SU-DHL-6 (cell line): ENCODE data around the gene FOXN3.

Experiments
- H2AFZ ChIP-seq: fragments of 200-600 bp; sonication (generic); 2 replicates; pipeline ENCODE4 v1.6.1; 2014; ENCODE audit warnings: low read depth, mild to moderate bottlenecking, moderate library complexity, mixed read lengths, antibody characterized with exemption, low read length; ENCODE audit not compliant: severe bottlenecking
- H3F3A ChIP-seq: fragments of 200-600 bp; shearing (Covaris generic); 2 replicates; pipeline ENCODE4 v1.6.0; 2016; ENCODE audit warnings: antibody characterized with exemption, mild to moderate bottlenecking; ENCODE audit not compliant: insufficient read depth
- H3K27ac ChIP-seq: fragments of 200-600 bp; sonication (generic); 2 replicates; pipeline ENCODE4 v1.5.1; 2016; ENCODE audit warnings: low read depth, mild to moderate bottlenecking, low read length, moderate library complexity, mixed read lengths
- H3K27me3 ChIP-seq: fragments of 200-600 bp; sonication (generic), shearing (Covaris generic); 2 replicates; pipeline ENCODE4 v1.6.0; 2014; ENCODE audit warnings: mild to moderate bottlenecking, low read length
- H3K36me3 ChIP-seq: fragments of 200-600 bp; sonication (generic); 2 replicates; pipeline ENCODE4 v1.6.1; 2014; ENCODE audit warnings: mild to moderate bottlenecking, low read length, mixed read lengths
- H3K4me2 ChIP-seq: fragments of 300-600, 200-600 bp; shearing (Covaris generic), sonication (generic); 2 replicates; pipeline ENCODE4 v1.6.0; 2014; ENCODE audit warnings: low read length, low read depth, mild to moderate bottlenecking; ENCODE audit not compliant: poor library complexity, severe bottlenecking
- H3K4me3 ChIP-seq: fragments of 200-600 bp; sonication (generic); 2 replicates; pipeline ENCODE4 v1.5.1; 2014; ENCODE audit warnings: antibody characterized with exemption, low read length, mild to moderate bottlenecking, mixed read lengths; ENCODE audit not compliant: insufficient read depth, poor library complexity, severe bottlenecking
- H3K79me2 ChIP-seq: fragments of 200-600 bp; sonication (generic); 2 replicates; pipeline ENCODE4 v1.6.1; 2014; ENCODE audit warnings: mild to moderate bottlenecking, low read length, moderate library complexity; ENCODE audit not compliant: insufficient read depth
- H3K9ac ChIP-seq: fragments of 200-600 bp; sonication (generic); 2 replicates; pipeline ENCODE4 v1.7.0; 2014; ENCODE audit warnings: mild to moderate bottlenecking, low read length
- H3K9me2 ChIP-seq: fragments of 200-600 bp; sonication (generic); replicated peaks from 2 replicates; pipeline ENCODE4 v1.6.1; 2014; ENCODE audit warnings: low read length; ENCODE audit not compliant: insufficient read depth
- H3K9me3 ChIP-seq: fragments of 200-600 bp; sonication (generic); 2 replicates; pipeline ENCODE4 v1.6.1; 2014; ENCODE audit warnings: low read length, mixed read lengths; ENCODE audit not compliant: insufficient read depth
- H4K20me1 ChIP-seq: fragments of 200-600 bp; sonication (generic); 2 replicates; pipeline ENCODE4 v1.6.1; 2014; ENCODE audit warnings: low read depth, mild to moderate bottlenecking, antibody characterized with exemption, low read length, moderate library complexity, mixed read lengths
- EZH2phosphoT487 ChIP-seq: fragments of 200-600 bp; sonication (generic), shearing (Covaris generic); conservative IDR thresholded peaks from 2 replicates; pipeline ENCODE4 v1.6.1; 2018; ENCODE audit warnings: mild to moderate bottlenecking, antibody characterized with exemption, low read length, moderate library complexity, mixed read lengths
- TF ChIP-seq, protein P1 (sequence below): fragments of 200-600 bp; sonication (generic); IDR thresholded peaks from one replicate; pipeline ENCODE4 v1.5.1; 2017; ENCODE audit warnings: antibody characterized with exemption, mild to moderate bottlenecking, low read length, moderate library complexity; ENCODE audit not compliant: insufficient read depth, poor library complexity, severe bottlenecking

Gene FOXN3

DNA sequence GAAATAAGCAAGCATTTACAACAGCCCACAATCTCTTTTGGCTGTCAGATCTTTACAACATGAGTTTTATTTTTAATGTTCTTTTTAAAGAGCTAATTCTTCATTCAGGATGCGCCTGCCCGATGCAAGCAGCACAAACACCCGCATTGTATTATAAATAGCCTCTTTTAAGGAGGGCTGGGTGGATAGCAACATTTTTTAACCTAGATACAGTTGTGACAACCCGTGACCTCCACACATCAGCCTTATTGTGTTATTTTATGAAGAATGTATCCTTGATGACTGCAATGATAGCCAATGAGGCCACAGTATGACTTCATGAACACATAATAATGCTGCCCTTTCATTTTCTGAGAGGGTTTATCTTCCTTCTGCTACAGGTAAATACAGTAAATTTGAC, 173.7 kb downstream of the FOXN3 start:
- no peaks in the 10 kb centered on the region for H3K9me3 ChIP-seq
- H3F3A ChIP-seq: no peaks in the 10 kb centered on the region
- H3K79me2 ChIP-seq: peaks cover 44% of the 10 kb centered on the region
- H3K27ac ChIP-seq: no peak overlapping the region
- H3K4me2 ChIP-seq: no peak overlapping the region
- no peak overlapping the region for H3K9ac ChIP-seq
- H2AFZ ChIP-seq: no peak overlapping the region
- no peaks in the 10 kb centered on the region for H3K27me3 ChIP-seq
- H3K4me3 ChIP-seq: no peak overlapping the region
- no peaks in the 10 kb centered on the region for H4K20me1 ChIP-seq
- TF ChIP-seq EZH2phosphoT487: no peak
- TF ChIP-seq, protein P1, sequence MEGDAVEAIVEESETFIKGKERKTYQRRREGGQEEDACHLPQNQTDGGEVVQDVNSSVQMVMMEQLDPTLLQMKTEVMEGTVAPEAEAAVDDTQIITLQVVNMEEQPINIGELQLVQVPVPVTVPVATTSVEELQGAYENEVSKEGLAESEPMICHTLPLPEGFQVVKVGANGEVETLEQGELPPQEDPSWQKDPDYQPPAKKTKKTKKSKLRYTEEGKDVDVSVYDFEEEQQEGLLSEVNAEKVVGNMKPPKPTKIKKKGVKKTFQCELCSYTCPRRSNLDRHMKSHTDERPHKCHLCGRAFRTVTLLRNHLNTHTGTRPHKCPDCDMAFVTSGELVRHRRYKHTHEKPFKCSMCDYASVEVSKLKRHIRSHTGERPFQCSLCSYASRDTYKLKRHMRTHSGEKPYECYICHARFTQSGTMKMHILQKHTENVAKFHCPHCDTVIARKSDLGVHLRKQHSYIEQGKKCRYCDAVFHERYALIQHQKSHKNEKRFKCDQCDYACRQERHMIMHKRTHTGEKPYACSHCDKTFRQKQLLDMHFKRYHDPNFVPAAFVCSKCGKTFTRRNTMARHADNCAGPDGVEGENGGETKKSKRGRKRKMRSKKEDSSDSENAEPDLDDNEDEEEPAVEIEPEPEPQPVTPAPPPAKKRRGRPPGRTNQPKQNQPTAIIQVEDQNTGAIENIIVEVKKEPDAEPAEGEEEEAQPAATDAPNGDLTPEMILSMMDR: no peak
- no peaks in the 10 kb centered on the region for H3K36me3 ChIP-seq
- H3K9me2 ChIP-seq: no peaks in the 10 kb centered on the region

DNA sequence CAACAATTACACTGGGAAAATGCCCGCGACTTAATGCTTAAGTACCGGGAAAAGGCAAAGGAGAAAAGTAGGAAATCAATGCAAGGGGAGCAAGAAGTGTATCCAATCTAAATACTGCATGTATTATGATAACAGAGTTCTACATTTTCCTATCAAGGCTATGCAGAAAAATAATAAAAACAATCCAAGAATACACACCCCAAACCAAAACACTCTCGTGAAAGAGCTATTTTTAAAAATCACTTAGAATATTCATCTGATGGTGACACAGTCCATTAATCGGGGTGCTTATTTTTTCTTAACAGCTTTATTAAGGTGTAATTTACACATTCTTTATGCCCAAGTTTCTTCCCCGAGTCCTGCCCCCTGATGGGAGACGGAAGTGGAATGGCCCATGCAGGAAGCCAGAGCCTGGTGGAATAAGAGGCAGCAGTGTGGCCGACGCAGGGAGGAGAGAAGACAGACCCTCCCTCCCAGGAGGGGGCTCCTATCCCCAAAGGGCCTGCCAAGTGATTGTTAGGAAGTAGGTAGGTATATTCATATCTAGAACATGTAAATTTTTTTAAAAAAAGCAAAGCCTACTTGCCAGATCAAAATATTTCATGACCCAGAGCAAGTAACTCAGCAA, 174.3 kb downstream of the FOXN3 start:
- no peak for TF ChIP-seq EZH2phosphoT487
- TF ChIP-seq, protein P1: no peak
- Histone ChIP-seq H3K27me3 (no peaks in the 10 kb centered on the region), H3K4me2 (no peak overlapping the region)

DNA sequence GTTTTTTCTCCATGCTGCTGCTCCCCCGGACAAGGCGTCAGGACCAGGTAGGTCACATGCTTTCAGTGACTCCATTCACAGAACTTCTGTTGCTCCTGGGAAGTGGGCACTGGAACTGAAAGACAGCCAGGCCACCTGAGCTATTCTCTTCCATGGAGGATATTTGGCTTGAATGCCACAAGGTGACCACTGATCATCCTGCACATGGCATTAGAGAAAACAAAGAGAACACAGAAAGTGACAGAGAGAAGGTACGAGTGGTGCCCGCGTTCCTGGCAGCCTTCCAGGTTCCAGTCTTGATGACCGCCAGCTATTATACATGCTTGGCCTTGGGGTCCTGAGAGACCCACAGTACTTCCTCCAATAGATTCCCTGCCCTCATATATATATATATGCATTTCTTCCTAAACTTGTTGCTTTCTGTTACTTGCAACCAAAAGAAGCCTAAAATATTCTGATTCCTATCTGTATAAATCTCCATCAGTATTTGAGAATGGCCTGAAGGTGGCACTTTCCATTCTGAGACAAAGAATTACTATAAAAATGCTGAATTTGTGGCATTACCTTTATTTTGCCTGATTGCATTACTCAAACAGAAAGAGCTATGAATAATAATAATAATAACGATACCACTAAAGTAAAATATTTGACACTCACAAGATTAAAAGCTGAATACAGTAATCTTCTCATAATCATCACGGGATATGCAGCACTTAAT, 174.9 kb downstream of the FOXN3 start:
- no peaks in the 10 kb centered on the region for H3K27me3 ChIP-seq
- H3K9me3 ChIP-seq: no peaks in the 10 kb centered on the region
- TF ChIP-seq EZH2phosphoT487: no peak
- TF ChIP-seq, protein P1: no peak
- peaks cover 55% of the 10 kb centered on the region for H3K79me2 ChIP-seq
- no peak overlapping the region for H3K9ac ChIP-seq
- no peak overlapping the region for H3K4me3 ChIP-seq
- H3F3A ChIP-seq: no peaks in the 10 kb centered on the region
- no peak overlapping the region for H2AFZ ChIP-seq
- H3K27ac ChIP-seq: no peak overlapping the region
- H4K20me1 ChIP-seq: no peaks in the 10 kb centered on the region
- H3K36me3 ChIP-seq: no peaks in the 10 kb centered on the region
- H3K4me2 ChIP-seq: no peak overlapping the region
- no peaks in the 10 kb centered on the region for H3K9me2 ChIP-seq

More for the DNA sequence above, 174.3 kb downstream of the FOXN3 start:
- H3K4me3 ChIP-seq: no peak overlapping the region
- no peak overlapping the region for H2AFZ ChIP-seq
- no peaks in the 10 kb centered on the region for H4K20me1 ChIP-seq
- H3K79me2 ChIP-seq: peaks cover 49% of the 10 kb centered on the region
- no peak overlapping the region for H3K27ac ChIP-seq
- H3F3A ChIP-seq: no peaks in the 10 kb centered on the region
- no peaks in the 10 kb centered on the region for H3K36me3 ChIP-seq
- H3K9me2 ChIP-seq: no peaks in the 10 kb centered on the region
- H3K9me3 ChIP-seq: no peaks in the 10 kb centered on the region
- no peak overlapping the region for H3K9ac ChIP-seq
